Hair follicular keratinocyte (primary cell): ENCODE data around the gene FCGR1A. TPM values are rescaled to one million over a fixed set of nuclear protein-coding genes. Genes with fewer than 3 reads are reported as not detected.

ENCODE experiments used
- total RNA-seq: library from RNA; depleted of rRNA; stranded (reverse); fragments of >200 nt; gene quantifications from 2 replicates; pipeline ENCODE4 v1.2.3, GENCODE V29; 2015

The FCGR1A gene
- total RNA-seq = not detected in 2 replicates

GRCh38 chr1:149782600-149782999, at the start of gene FCGR1A:
FCGR1A (plus strand) TSS chr1:149782694; CDS start chr1:149782744, 50 bp downstream.

Other genes starting within 250 kb of the FCGR1A start
- not detected in 2 replicates for gene PPIAL4C, start 198.8 kb upstream of the FCGR1A start, total RNA-seq
- 14.1 and 17.6 TPM in 2 replicates for gene BOLA1, start 116.9 kb downstream of the FCGR1A start, total RNA-seq
- gene SV2A, start 135.2 kb downstream of the FCGR1A start, total RNA-seq = 1.3 and 2.2 TPM in 2 replicates
- gene SF3B4, start 145.1 kb downstream of the FCGR1A start, total RNA-seq = 9.8 and 10.9 TPM in 2 replicates
- 10.2 and 16.2 TPM in 2 replicates for gene MTMR11, start 154.2 kb downstream of the FCGR1A start, total RNA-seq
- 6.4 and 7.5 TPM in 2 replicates for gene OTUD7B, start 228.0 kb downstream of the FCGR1A start, total RNA-seq